SIG-M5 treated with dmso at 0.1 percent for 504 hours (cell line): Measurements from ENCODE around the gene PAPPA.

Experiments used
- DNase-seq: peaks from one replicate; lab custom pipeline; 2025; ENCODE audit not compliant: unreplicated experiment; lab: John Stamatoyannopoulos, UW

Gene PAPPA

GRCh38 chr9:116449949-116450348 is 296.4 kb downstream of the PAPPA start:
- no peak for DNase-seq

- DNase-seq = peak; percentile 33
These were observed 297.0 kb downstream of the PAPPA start for GRCh38 chr9:116450378-116451139.

GRCh38 chr9:116451500-116452115 is 298.0 kb downstream of the PAPPA start:
- DNase-seq = no peak
